Measurements from ENCODE around the gene GEMIN2.
A peak's percentile ranks its signal among the peaks of the same experiment; 100 is the strongest.

The GEMIN2 gene

GRCh38 chr14:39173198-39173597 is 59.1 kb downstream of the GEMIN2 start:
- H3K4me3 ChIP-seq (ENCODE audit: low read depth, low read length, poor library complexity, severe bottlenecking), result no peak overlapping the region
- H2AFZ ChIP-seq (ENCODE audit: low read length), result no peak overlapping the region
- peaks cover 6% of the 10 kb centered on the region; the same call in 1 of the 2 replicates for H3F3A ChIP-seq (ENCODE audit: insufficient read depth, low read length)
- H3K79me2 ChIP-seq (ENCODE audit: insufficient read depth, low read length), result peaks cover 37% of the 10 kb centered on the region
- H3K27ac ChIP-seq (ENCODE audit: low read depth, low read length, poor library complexity, severe bottlenecking), result peak overlapping the region; percentile 96
- H3K9me2 ChIP-seq (ENCODE audit: low read depth, low read length), result no peaks in the 10 kb centered on the region
- H3K36me3 ChIP-seq (ENCODE audit: insufficient read depth, low read length), result peaks cover 31% of the 10 kb centered on the region
- no peak for TF ChIP-seq EZH2 (IDR thresholded peaks at IDR 0.05; ENCODE audit: borderline replicate concordance, low read length)
- no peak for TF ChIP-seq CTCF (IDR thresholded peaks at IDR 0.05; ENCODE audit: low read length)
- peak overlapping the region; percentile 87 for H3K4me2 ChIP-seq (ENCODE audit: low read length)
- no peaks in the 10 kb centered on the region for H3K9me3 ChIP-seq (ENCODE audit: low read length)
- H3K9ac ChIP-seq (ENCODE audit: low read length), result peak overlapping the region; percentile 74
- peaks cover 64% of the 10 kb centered on the region for H3K4me1 ChIP-seq (ENCODE audit: insufficient read depth, low read length, severe bottlenecking)
- no peaks in the 10 kb centered on the region for H4K20me1 ChIP-seq (ENCODE audit: insufficient read depth, low read length)
- H3K27me3 ChIP-seq (ENCODE audit: insufficient read depth, low read length), result no peaks in the 10 kb centered on the region

- H3K27me3 ChIP-seq (ENCODE audit: insufficient read depth, low read length), result no peaks in the 10 kb centered on the region
- H3K4me2 ChIP-seq (ENCODE audit: low read length), result peak within 1 kb of the TSS; percentile 87
- H3K27ac ChIP-seq (ENCODE audit: low read depth, low read length, poor library complexity, severe bottlenecking), result peak within 1 kb of the TSS; percentile 96
- peak within 1 kb of the TSS; percentile 99 for H3K9ac ChIP-seq (ENCODE audit: low read length)
- H3K79me2 ChIP-seq (ENCODE audit: insufficient read depth, low read length), result peaks cover 21% of the 10 kb centered on the region
- TF ChIP-seq EZH2 (IDR thresholded peaks at IDR 0.05; ENCODE audit: borderline replicate concordance, low read length) (no peak), CTCF (IDR thresholded peaks at IDR 0.05; ENCODE audit: low read length) (no peak)
- H3K4me3 ChIP-seq (ENCODE audit: low read depth, low read length, poor library complexity, severe bottlenecking), result peak within 1 kb of the TSS; percentile 76
- peaks cover 6% of the 10 kb centered on the region; the same call in 1 of the 2 replicates for H3F3A ChIP-seq (ENCODE audit: insufficient read depth, low read length)
- H3K9me3 ChIP-seq (ENCODE audit: low read length), result no peaks in the 10 kb centered on the region
- no peak within 1 kb of the TSS for H2AFZ ChIP-seq (ENCODE audit: low read length)
- peaks cover 47% of the 10 kb centered on the region for H3K36me3 ChIP-seq (ENCODE audit: insufficient read depth, low read length)
- H3K9me2 ChIP-seq (ENCODE audit: low read depth, low read length), result no peaks in the 10 kb centered on the region
- H4K20me1 ChIP-seq (ENCODE audit: insufficient read depth, low read length), result no peaks in the 10 kb centered on the region
- peaks cover 50% of the 10 kb centered on the region for H3K4me1 ChIP-seq (ENCODE audit: insufficient read depth, low read length, severe bottlenecking)
Observed at GRCh38 chr14:39174560-39175444, 60.7 kb downstream of the GEMIN2 start, which contains the start of gene PNN. TSS of gene PNN (plus strand) at chr14:39175254. CDS start at chr14:39175280, 26 bp downstream.

- Histone ChIP-seq H3K27ac (ENCODE audit: low read depth, low read length, poor library complexity, severe bottlenecking) (peak overlapping the region; percentile 96), H3K36me3 (ENCODE audit: insufficient read depth, low read length) (peaks cover 55% of the 10 kb centered on the region), H3K79me2 (ENCODE audit: insufficient read depth, low read length) (peaks cover 18% of the 10 kb centered on the region), H3K9ac (ENCODE audit: low read length) (peak overlapping the region; percentile 99), H3K9me3 (ENCODE audit: low read length) (no peaks in the 10 kb centered on the region), H3K4me1 (ENCODE audit: insufficient read depth, low read length, severe bottlenecking) (peaks cover 50% of the 10 kb centered on the region), H3K27me3 (ENCODE audit: insufficient read depth, low read length) (no peaks in the 10 kb centered on the region), H4K20me1 (ENCODE audit: insufficient read depth, low read length) (no peaks in the 10 kb centered on the region), H3K4me2 (ENCODE audit: low read length) (peak overlapping the region; percentile 73), H3F3A (ENCODE audit: insufficient read depth, low read length) (peaks cover 6% of the 10 kb centered on the region; the same call in 1 of the 2 replicates), H2AFZ (ENCODE audit: low read length) (no peak overlapping the region), H3K9me2 (ENCODE audit: low read depth, low read length) (no peaks in the 10 kb centered on the region), H3K4me3 (ENCODE audit: low read depth, low read length, poor library complexity, severe bottlenecking) (peak overlapping the region; percentile 76)
- TF ChIP-seq CTCF (IDR thresholded peaks at IDR 0.05; ENCODE audit: low read length), result no peak
- TF ChIP-seq EZH2 (IDR thresholded peaks at IDR 0.05; ENCODE audit: borderline replicate concordance, low read length), result no peak
Observed at GRCh38 chr14:39175445-39176262, 61.5 kb downstream of the GEMIN2 start.

Measured in OCI-LY1 (cell line).